ENCODE measurements around the gene GADD45A. TPM values are rescaled to one million over a fixed set of nuclear protein-coding genes. Genes with fewer than 3 reads are reported as not detected.
"Not testable (repeated sequence)": the region's sequence is repeated elsewhere in the genome, so short reads cannot be mapped to it uniquely, and the experiment has no call there.

Gene GADD45A
- total and polyA plus RNA-seq, 2 donors: 17.8 to 182 TPM

DNA sequence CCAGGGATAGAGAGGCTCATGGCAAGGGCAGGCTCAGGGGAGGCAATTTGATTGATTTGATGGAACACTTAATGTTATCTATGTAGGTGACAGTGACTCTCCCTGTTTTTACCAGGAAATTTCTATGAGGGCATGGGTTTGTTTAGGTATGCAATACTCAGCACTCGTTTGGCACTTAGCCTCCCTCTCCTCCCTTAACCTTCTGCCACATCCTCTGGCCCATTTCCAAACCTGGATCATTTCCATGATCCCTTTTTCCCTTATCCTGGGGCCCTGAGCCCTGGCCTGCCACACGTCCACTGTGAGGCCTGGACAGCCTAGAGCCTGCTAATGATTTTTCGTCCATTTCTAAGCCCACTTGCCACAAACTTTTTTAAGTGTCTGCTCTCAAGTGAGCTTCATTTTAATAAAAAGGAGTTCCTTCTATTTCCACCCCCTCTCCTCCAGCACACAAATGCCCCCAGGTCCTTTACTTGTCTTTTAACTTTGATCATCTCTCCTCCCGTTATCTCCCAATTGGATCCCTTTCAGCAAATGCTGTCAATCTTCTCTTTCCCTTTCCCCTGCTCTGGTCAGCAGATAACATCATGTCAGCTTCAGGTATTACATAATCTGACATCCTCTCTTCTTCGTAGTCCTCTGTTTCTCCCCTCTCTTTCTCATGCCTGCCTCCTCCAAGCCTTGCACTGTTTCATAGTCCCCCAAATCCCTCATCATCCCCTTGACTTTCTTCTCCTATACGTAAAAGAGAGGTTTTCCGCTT, 37.8 kb upstream of the GADD45A start:
- H3K9me3 ChIP-seq (ENCODE audit: control insufficient read depth in 2 of 2, insufficient read depth in 1 of 2, low read length in 1 of 2): no peaks in the 10 kb centered on the region
- no peaks in the 10 kb centered on the region for H3K36me3 ChIP-seq (ENCODE audit: control insufficient read depth in 2 of 2, insufficient read depth in 2 of 2, low read length in 1 of 2)
- H3K4me1 ChIP-seq (ENCODE audit: control insufficient read depth in 2 of 2, insufficient read depth in 2 of 2, low read length in 2 of 2): no peaks in the 10 kb centered on the region
- no peak for DNase-seq (ENCODE audit: low read depth in 6 of 9, low spot score in 9 of 9)
- no peak overlapping the region for H3K4me3 ChIP-seq (ENCODE audit: low read length in 2 of 2)
- no peaks in the 10 kb centered on the region for H3K27me3 ChIP-seq (ENCODE audit: control insufficient read depth in 2 of 2, insufficient read depth in 1 of 2, low read length in 1 of 2)
- WGBS: 93% methylated on average over 7 of the region's 7 CpGs
- H3K27ac ChIP-seq (ENCODE audit: low read depth in 1 of 2, low read length in 1 of 2): no peak overlapping the region

DNA sequence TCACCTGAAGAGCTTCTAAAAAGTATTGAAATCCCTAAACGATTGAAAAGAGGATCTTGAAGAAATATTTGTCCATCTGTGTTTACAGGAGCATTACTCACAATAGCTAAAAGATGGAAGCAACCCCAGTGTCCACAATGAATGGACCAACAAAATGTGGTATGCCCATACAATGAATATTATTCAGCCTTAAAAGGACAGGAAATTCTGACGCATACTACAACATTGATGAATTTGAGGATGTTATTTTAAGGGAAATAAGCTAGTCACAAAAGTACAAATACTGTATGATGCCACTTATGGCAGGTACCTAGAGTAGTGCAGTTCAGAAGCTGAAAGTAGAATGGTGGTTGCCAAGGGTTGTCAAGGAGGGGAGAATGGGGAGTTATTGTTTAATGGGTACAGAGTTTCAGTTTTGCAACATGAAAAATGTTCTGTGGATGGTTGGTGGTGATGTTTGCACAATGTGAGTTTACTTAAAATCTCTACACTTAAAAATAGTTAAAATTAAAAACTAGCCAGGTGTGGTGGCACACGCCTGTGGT, 37.1 kb upstream of the GADD45A start:
- no peaks in the 10 kb centered on the region for H3K9me3 ChIP-seq (ENCODE audit: control insufficient read depth in 2 of 2, insufficient read depth in 1 of 2, low read length in 1 of 2)
- no peak for DNase-seq (ENCODE audit: low read depth in 6 of 9, low spot score in 9 of 9)
- no peak overlapping the region for H3K27ac ChIP-seq (ENCODE audit: low read depth in 1 of 2, low read length in 1 of 2)
- no peaks in the 10 kb centered on the region for H3K36me3 ChIP-seq (ENCODE audit: control insufficient read depth in 2 of 2, insufficient read depth in 2 of 2, low read length in 1 of 2)
- WGBS: 94% methylated on average over 3 of the region's 3 CpGs
- H3K4me1 ChIP-seq (ENCODE audit: control insufficient read depth in 2 of 2, insufficient read depth in 2 of 2, low read length in 2 of 2): no peaks in the 10 kb centered on the region
- H3K27me3 ChIP-seq (ENCODE audit: control insufficient read depth in 2 of 2, insufficient read depth in 1 of 2, low read length in 1 of 2): no peaks in the 10 kb centered on the region
- no peak overlapping the region for H3K4me3 ChIP-seq (ENCODE audit: low read length in 2 of 2)

DNA sequence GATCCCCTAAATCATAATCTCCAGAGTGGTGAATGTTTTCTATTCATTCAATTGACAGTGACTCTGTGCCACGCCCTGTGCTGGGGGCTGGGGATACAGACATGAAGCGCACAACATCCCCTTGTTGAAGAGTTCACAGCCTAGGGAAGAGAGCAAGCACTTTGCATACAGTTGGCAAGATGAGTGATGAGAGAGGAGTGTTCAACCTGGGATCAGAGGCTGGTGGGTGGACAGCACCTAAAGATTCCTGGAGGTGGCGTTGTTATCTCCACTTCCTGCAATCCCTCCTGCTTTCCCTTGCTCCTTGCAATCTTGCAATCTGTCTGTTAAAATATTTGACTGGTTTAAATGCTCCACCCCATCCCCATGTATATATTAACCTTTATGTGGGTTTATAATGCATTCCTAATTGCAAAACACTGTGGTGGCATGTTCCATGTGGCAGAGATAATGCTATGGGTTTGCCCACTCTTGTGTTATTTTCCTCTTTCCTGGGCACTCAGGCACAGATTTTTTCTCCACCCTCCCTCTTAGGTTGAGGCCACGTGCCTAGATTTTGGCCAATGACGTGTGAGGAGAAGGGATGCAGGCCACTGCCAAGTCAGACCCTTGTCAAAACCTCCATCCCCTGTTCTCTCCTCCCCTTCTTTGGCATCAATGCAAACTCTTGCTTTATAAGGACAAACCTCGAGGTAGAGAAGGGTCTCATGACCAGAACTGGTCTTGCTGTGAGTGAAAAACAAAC, 36.2 kb upstream of the GADD45A start:
- WGBS: 82% methylated on average over 6 of the region's 6 CpGs
- Histone ChIP-seq H3K36me3 (ENCODE audit: control insufficient read depth in 2 of 2, insufficient read depth in 2 of 2, low read length in 1 of 2) (no peaks in the 10 kb centered on the region), H3K4me1 (ENCODE audit: control insufficient read depth in 2 of 2, insufficient read depth in 2 of 2, low read length in 2 of 2) (no peaks in the 10 kb centered on the region), H3K27me3 (ENCODE audit: control insufficient read depth in 2 of 2, insufficient read depth in 1 of 2, low read length in 1 of 2) (no peaks in the 10 kb centered on the region), H3K4me3 (ENCODE audit: low read length in 2 of 2) (no peak overlapping the region), H3K27ac (ENCODE audit: low read depth in 1 of 2, low read length in 1 of 2) (no peak overlapping the region), H3K9me3 (ENCODE audit: control insufficient read depth in 2 of 2, insufficient read depth in 1 of 2, low read length in 1 of 2) (no peaks in the 10 kb centered on the region)
- no peak for DNase-seq (ENCODE audit: low read depth in 6 of 9, low spot score in 9 of 9)

DNA sequence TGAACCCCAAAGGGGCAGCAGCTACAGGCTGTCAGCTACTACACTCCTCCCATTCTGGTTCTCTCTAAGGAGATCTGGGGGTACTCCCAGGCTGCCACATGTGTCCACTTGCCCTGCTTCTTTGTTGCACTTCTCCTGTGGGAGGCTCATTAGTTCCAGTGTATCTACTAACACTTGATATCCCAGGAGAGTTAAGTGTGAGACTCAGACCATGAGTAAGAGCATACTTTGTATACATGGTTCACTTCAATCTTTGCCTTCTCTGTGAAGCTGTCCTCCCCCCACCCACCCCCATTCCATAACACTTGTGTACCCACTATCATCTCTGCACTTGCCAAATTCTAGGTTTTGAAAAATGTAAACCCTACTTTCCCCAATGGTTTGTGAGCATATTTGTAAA, 34.9 kb upstream of the GADD45A start:
- Histone ChIP-seq H3K4me1 (ENCODE audit: control insufficient read depth in 2 of 2, insufficient read depth in 2 of 2, low read length in 2 of 2) (no peaks in the 10 kb centered on the region), H3K9me3 (ENCODE audit: control insufficient read depth in 2 of 2, insufficient read depth in 1 of 2, low read length in 1 of 2) (no peaks in the 10 kb centered on the region), H3K4me3 (ENCODE audit: low read length in 2 of 2) (no peak overlapping the region), H3K27me3 (ENCODE audit: control insufficient read depth in 2 of 2, insufficient read depth in 1 of 2, low read length in 1 of 2) (no peaks in the 10 kb centered on the region), H3K36me3 (ENCODE audit: control insufficient read depth in 2 of 2, insufficient read depth in 2 of 2, low read length in 1 of 2) (no peaks in the 10 kb centered on the region), H3K27ac (ENCODE audit: low read depth in 1 of 2, low read length in 1 of 2) (no peak overlapping the region)
- DNase-seq (ENCODE audit: low read depth in 6 of 9, low spot score in 9 of 9): no peak

DNA sequence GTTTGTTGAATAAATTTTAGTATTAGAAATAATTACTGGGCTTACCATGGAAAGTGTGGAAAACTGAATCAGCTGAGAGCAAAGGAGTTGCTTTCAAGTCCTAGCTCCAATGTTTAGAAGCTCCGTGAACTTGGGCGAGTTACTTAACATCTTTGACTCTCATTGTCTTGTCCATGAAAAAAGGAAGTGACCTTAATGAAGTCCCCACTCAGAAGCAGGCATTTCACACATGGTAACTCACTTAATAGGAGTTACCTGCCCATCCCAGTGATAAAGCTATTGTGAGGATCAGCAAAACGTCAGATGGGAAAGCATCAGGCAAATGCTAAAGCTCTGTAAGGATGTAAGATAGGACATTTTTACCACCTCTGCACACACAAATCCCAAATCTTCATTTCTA, 34.0 kb upstream of the GADD45A start:
- WGBS: 95% methylated on average over 3 of the region's 3 CpGs
- H3K4me1 ChIP-seq (ENCODE audit: control insufficient read depth in 2 of 2, insufficient read depth in 2 of 2, low read length in 2 of 2): no peaks in the 10 kb centered on the region

DNA sequence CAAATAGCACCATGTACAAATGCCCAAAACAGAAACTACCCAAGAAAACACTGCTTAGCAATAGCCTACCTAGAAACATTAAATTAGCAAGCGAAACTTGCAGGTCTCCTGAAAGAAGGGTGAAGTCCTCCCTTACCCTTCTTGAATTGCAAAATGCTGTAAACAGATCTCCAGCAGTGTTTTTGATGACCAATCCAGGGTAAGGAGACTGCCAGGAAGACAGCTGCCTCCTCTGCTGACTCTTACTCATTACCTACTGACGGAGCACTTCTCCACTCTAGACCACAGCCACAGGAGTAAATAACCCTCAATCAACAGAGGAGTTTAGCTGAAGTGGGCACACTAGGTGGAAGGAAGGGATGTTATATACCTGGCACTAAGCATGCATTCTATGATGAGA, 32.2 kb upstream of the GADD45A start:
- Histone ChIP-seq H3K27me3 (ENCODE audit: control insufficient read depth in 2 of 2, insufficient read depth in 1 of 2, low read length in 1 of 2) (no peaks in the 10 kb centered on the region), H3K9me3 (ENCODE audit: control insufficient read depth in 2 of 2, insufficient read depth in 1 of 2, low read length in 1 of 2) (no peaks in the 10 kb centered on the region), H3K4me3 (ENCODE audit: low read length in 2 of 2) (no peak overlapping the region), H3K4me1 (ENCODE audit: control insufficient read depth in 2 of 2, insufficient read depth in 2 of 2, low read length in 2 of 2) (no peaks in the 10 kb centered on the region), H3K27ac (ENCODE audit: low read depth in 1 of 2, low read length in 1 of 2) (no peak overlapping the region), H3K36me3 (ENCODE audit: control insufficient read depth in 2 of 2, insufficient read depth in 2 of 2, low read length in 1 of 2) (no peaks in the 10 kb centered on the region)
- 67% methylated on average over 2 of the region's 2 CpGs for WGBS
- DNase-seq (ENCODE audit: low read depth in 6 of 9, low spot score in 9 of 9): no peak

More for the DNA sequence above, 34.0 kb upstream of the GADD45A start:
- no peak overlapping the region for H3K4me3 ChIP-seq (ENCODE audit: low read length in 2 of 2)
- DNase-seq (ENCODE audit: low read depth in 6 of 9, low spot score in 9 of 9): no peak
- H3K36me3 ChIP-seq (ENCODE audit: control insufficient read depth in 2 of 2, insufficient read depth in 2 of 2, low read length in 1 of 2): no peaks in the 10 kb centered on the region
- no peaks in the 10 kb centered on the region for H3K9me3 ChIP-seq (ENCODE audit: control insufficient read depth in 2 of 2, insufficient read depth in 1 of 2, low read length in 1 of 2)
- H3K27ac ChIP-seq (ENCODE audit: low read depth in 1 of 2, low read length in 1 of 2): no peak overlapping the region
- H3K27me3 ChIP-seq (ENCODE audit: control insufficient read depth in 2 of 2, insufficient read depth in 1 of 2, low read length in 1 of 2): no peaks in the 10 kb centered on the region

DNA sequence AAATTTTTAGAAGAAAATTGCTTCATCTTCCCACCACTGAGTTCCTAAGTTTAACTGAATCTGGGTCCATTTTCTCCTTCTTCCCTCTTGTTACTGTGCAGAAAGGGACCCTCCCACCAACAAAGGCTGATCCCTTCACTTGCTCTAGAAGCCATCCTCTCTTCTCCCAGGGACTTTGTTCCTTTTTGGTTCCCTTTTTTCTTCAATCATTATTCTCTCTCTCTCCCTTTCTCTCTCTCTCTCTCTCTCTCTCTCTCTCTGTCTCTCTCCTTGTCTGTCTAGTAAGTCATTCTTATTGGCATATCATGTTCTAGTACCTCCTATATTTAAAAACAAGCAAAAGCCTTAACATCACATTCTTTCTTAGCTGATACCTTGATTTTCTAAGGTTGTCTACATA, 31.7 kb upstream of the GADD45A start:
- DNase-seq (ENCODE audit: low read depth in 6 of 9, low spot score in 9 of 9): no peak
- Histone ChIP-seq H3K4me3 (ENCODE audit: low read length in 2 of 2) (no peak overlapping the region), H3K27ac (ENCODE audit: low read depth in 1 of 2, low read length in 1 of 2) (no peak overlapping the region), H3K9me3 (ENCODE audit: control insufficient read depth in 2 of 2, insufficient read depth in 1 of 2, low read length in 1 of 2) (no peaks in the 10 kb centered on the region), H3K27me3 (ENCODE audit: control insufficient read depth in 2 of 2, insufficient read depth in 1 of 2, low read length in 1 of 2) (no peaks in the 10 kb centered on the region), H3K4me1 (ENCODE audit: control insufficient read depth in 2 of 2, insufficient read depth in 2 of 2, low read length in 2 of 2) (no peaks in the 10 kb centered on the region), H3K36me3 (ENCODE audit: control insufficient read depth in 2 of 2, insufficient read depth in 2 of 2, low read length in 1 of 2) (no peaks in the 10 kb centered on the region)

DNA sequence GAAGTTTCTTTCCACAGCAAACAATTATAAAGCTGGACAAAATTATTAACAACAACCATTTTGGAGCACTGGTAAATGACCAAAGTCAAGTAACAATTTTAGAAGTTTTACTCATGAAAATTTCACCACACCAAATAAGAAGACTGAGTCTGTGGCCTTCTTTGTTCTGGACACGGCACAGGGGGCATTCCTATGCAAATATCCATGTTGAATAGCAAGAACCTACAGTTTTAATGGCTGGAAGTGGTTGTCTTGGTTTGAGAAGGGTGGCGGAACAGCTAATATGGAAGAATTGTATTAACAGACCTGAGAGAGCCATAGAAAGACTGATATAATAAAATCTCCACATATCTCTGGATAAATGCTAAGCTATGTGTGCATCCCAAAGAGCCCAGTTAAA, 29.4 kb upstream of the GADD45A start:
- 98% methylated on average over 2 of the region's 2 CpGs for WGBS
- no peaks in the 10 kb centered on the region for H3K27me3 ChIP-seq (ENCODE audit: control insufficient read depth in 2 of 2, insufficient read depth in 1 of 2, low read length in 1 of 2)
- no peaks in the 10 kb centered on the region for H3K4me1 ChIP-seq (ENCODE audit: control insufficient read depth in 2 of 2, insufficient read depth in 2 of 2, low read length in 2 of 2)
- no peak overlapping the region for H3K4me3 ChIP-seq (ENCODE audit: low read length in 2 of 2)
- no peaks in the 10 kb centered on the region for H3K9me3 ChIP-seq (ENCODE audit: control insufficient read depth in 2 of 2, insufficient read depth in 1 of 2, low read length in 1 of 2)
- H3K27ac ChIP-seq (ENCODE audit: low read depth in 1 of 2, low read length in 1 of 2): no peak overlapping the region
- no peaks in the 10 kb centered on the region for H3K36me3 ChIP-seq (ENCODE audit: control insufficient read depth in 2 of 2, insufficient read depth in 2 of 2, low read length in 1 of 2)
- DNase-seq (ENCODE audit: low read depth in 6 of 9, low spot score in 9 of 9): no peak

DNA sequence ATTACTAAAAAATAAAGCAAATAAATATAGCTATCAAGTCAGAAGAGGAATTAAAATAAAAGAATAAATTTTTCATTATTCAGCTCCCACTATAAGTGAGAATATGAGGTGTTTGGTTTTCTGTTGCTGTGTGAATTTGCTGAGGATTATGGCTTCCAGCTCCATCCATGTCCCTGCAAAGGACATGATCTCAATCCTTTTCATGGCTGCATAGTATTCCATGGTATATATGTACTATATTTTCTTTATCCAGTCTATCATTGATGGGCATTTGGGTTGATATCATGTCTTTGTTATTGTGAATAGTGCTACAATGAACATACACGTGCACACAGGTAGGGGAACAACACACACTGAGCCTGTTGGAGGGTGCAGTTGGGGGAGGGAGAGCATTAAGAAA, 27.8 kb upstream of the GADD45A start:
- not testable (repeated sequence) for H3K4me3 ChIP-seq (ENCODE audit: low read length in 2 of 2); H3K9me3 ChIP-seq (ENCODE audit: control insufficient read depth in 2 of 2, insufficient read depth in 1 of 2, low read length in 1 of 2); H3K27ac ChIP-seq (ENCODE audit: low read depth in 1 of 2, low read length in 1 of 2); H3K36me3 ChIP-seq (ENCODE audit: control insufficient read depth in 2 of 2, insufficient read depth in 2 of 2, low read length in 1 of 2); H3K27me3 ChIP-seq (ENCODE audit: control insufficient read depth in 2 of 2, insufficient read depth in 1 of 2, low read length in 1 of 2); H3K4me1 ChIP-seq (ENCODE audit: control insufficient read depth in 2 of 2, insufficient read depth in 2 of 2, low read length in 2 of 2); DNase-seq (ENCODE audit: low read depth in 6 of 9, low spot score in 9 of 9)
- 93% methylated on average over 1 of the region's 1 CpG for WGBS
